Measurements from ENCODE around the gene LCLAT1.

DNA sequence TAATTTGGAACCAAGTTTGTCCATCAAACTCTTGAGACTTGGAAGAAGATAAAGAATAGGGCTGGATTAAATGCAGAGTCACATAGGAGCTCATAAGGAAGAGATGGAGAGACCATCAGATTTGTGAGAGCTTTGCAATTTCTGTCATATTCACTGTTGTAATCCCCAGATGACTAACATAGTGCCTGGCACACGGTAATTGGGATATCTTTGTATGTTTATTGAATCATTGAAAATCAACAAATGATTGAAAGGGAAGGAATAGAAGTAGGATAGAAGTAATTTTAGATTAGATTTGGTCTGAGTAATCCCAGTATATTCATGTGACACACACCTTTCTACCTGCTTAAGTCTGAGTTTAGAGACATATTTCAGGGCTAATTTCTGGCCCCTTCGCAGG lies 75.4 kb downstream of the LCLAT1 start:
- no peak for TF ChIP-seq POLR2AphosphoS5 (IDR thresholded peaks at IDR 0.05)
- TF ChIP-seq, protein P1, sequence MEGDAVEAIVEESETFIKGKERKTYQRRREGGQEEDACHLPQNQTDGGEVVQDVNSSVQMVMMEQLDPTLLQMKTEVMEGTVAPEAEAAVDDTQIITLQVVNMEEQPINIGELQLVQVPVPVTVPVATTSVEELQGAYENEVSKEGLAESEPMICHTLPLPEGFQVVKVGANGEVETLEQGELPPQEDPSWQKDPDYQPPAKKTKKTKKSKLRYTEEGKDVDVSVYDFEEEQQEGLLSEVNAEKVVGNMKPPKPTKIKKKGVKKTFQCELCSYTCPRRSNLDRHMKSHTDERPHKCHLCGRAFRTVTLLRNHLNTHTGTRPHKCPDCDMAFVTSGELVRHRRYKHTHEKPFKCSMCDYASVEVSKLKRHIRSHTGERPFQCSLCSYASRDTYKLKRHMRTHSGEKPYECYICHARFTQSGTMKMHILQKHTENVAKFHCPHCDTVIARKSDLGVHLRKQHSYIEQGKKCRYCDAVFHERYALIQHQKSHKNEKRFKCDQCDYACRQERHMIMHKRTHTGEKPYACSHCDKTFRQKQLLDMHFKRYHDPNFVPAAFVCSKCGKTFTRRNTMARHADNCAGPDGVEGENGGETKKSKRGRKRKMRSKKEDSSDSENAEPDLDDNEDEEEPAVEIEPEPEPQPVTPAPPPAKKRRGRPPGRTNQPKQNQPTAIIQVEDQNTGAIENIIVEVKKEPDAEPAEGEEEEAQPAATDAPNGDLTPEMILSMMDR (IDR thresholded peaks at IDR 0.05): no peak

Measured in prostate gland (tissue), 2 donors.